Calu3 (cell line): ENCODE results near the gene GLT8D1. TPM values are rescaled to one million over a fixed set of nuclear protein-coding genes. Genes with fewer than 3 reads are reported as not detected.
"Not testable (repeated sequence)": the region's sequence is repeated elsewhere in the genome, so short reads cannot be mapped to it uniquely, and the experiment has no call there.

Source experiments
- BruUV-seq: library from RNA; stranded (reverse); fragments of 400-500 nt; replicated peaks from 2 replicates; lab custom pipeline; 2021; lab: Mats Ljungman, UMichigan
- CTCF ChIA-PET: fragments of 300-600 bp; sonication (Branson Sonifier 250); formaldehyde crosslinking; loops from one replicate; lab custom pipeline; 2022; ENCODE audit warnings: antibody characterized with exemption; lab: Charles Lee
- DNase-seq: peaks from one replicate; pipeline ENCODE4 v3.0.0; 2022
- H3K27ac Mint-ChIP-seq: one replicate; pipeline ENCODE4 v1.8.0; 2022; ENCODE audit warnings: mixed read lengths; ENCODE audit not compliant: unreplicated experiment
- H3K27me3 Mint-ChIP-seq: one replicate; pipeline ENCODE4 v1.8.0; 2022; ENCODE audit warnings: mixed read lengths; ENCODE audit not compliant: unreplicated experiment
- H3K36me3 Mint-ChIP-seq: one replicate; pipeline ENCODE4 v1.8.0; 2022; ENCODE audit warnings: mild to moderate bottlenecking, moderate library complexity, mixed read lengths; ENCODE audit not compliant: insufficient read depth, unreplicated experiment
- H3K4me1 Mint-ChIP-seq: one replicate; pipeline ENCODE4 v1.8.0; 2022; ENCODE audit warnings: mild to moderate bottlenecking, low read depth, mixed read lengths; ENCODE audit not compliant: unreplicated experiment
- H3K4me3 Mint-ChIP-seq: one replicate; pipeline ENCODE4 v1.8.0; 2022; ENCODE audit warnings: mild to moderate bottlenecking, low read depth, moderate library complexity, mixed read lengths; ENCODE audit not compliant: unreplicated experiment
- H3K9me3 Mint-ChIP-seq: one replicate; pipeline ENCODE4 v1.8.0; 2022; ENCODE audit warnings: low read depth, mixed read lengths; ENCODE audit not compliant: unreplicated experiment
- intact Hi-C: fragments of 100-400 bp; cut with micrococcal nuclease; formaldehyde crosslinking; loops from one replicate; pipeline ENCODE4 v1.10.0; 2022; ENCODE audit not compliant: unreplicated experiment
- total RNA-seq: library from RNA; stranded (reverse); gene quantifications from 2 replicates; pipeline ENCODE4 v1.2.3, GENCODE V29; 2022
- TF ChIP-seq, protein P1 (sequence below): fragments of 200-600 bp; IDR thresholded peaks from one replicate; pipeline ENCODE4 v1.8.0; 2022; ENCODE audit warnings: antibody characterized with exemption; ENCODE audit not compliant: unreplicated experiment

GLT8D1 gene
- total RNA-seq, 1 experiment from 2014 or later: 36.2 TPM

DNA sequence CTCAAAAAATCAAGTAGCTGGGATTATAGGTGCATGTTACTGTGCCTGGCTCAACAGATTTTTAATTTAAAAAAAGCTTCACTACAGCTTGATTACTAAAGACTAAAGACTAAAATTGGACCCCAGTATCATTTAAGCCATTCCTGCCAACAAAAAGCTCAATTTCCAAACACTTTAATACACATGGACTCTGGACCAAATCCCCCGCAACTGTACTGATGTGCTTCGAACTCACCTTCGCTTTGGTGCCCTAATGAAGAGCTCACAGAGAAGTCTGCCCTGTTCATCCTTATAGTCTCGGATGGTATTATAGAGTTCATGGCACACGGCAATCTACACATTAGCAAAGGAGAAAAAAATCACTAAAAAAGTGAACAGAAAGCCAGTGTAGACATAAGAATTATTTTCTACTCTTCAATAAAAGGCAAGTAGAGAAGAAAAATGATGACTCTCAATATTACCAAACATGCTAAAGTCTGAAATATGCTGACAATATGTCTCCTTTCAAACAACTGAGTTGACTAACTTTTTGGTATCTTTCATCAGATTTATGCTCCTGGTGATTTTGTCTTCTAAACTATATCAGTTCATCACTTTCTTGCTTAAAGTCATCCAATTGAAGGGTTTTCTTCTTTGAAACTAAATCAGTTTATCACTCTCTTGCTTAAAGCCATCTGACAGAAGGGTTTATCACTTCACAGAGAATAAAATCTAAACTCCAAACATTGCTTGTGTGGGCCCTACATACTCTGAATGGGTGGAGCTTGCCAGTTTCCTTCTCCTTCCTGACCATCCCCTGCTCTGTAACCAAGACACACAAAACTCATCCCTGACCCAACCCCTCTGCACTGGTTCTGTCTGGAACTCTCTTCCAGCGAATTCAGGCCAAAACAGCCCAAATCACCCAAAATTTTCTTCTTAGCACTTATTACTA, 27.1 kb downstream of the GLT8D1 start:
- DNase-seq: no peak
- TF ChIP-seq, protein P1, sequence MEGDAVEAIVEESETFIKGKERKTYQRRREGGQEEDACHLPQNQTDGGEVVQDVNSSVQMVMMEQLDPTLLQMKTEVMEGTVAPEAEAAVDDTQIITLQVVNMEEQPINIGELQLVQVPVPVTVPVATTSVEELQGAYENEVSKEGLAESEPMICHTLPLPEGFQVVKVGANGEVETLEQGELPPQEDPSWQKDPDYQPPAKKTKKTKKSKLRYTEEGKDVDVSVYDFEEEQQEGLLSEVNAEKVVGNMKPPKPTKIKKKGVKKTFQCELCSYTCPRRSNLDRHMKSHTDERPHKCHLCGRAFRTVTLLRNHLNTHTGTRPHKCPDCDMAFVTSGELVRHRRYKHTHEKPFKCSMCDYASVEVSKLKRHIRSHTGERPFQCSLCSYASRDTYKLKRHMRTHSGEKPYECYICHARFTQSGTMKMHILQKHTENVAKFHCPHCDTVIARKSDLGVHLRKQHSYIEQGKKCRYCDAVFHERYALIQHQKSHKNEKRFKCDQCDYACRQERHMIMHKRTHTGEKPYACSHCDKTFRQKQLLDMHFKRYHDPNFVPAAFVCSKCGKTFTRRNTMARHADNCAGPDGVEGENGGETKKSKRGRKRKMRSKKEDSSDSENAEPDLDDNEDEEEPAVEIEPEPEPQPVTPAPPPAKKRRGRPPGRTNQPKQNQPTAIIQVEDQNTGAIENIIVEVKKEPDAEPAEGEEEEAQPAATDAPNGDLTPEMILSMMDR: no peak
- H3K9me3 Mint-ChIP-seq: no peaks in the 10 kb centered on the region
- intact Hi-C loops: no loop called here
- peaks cover 31% of the 10 kb centered on the region for H3K4me1 Mint-ChIP-seq
- H3K4me3 Mint-ChIP-seq: no peak overlapping the region
- no TSS peak for BruUV-seq
- H3K27ac Mint-ChIP-seq: peak overlapping the region; percentile 79
- H3K36me3 Mint-ChIP-seq: peaks cover 41% of the 10 kb centered on the region
- CTCF ChIA-PET: interaction anchor here (1.1 to 1.6 kb wide), 3 partner anchors 8 to 126 kb away, joined by 3 to 5 read pairs (median 5); no protein-coding TSS in a partner anchor
- no peaks in the 10 kb centered on the region for H3K27me3 Mint-ChIP-seq

DNA sequence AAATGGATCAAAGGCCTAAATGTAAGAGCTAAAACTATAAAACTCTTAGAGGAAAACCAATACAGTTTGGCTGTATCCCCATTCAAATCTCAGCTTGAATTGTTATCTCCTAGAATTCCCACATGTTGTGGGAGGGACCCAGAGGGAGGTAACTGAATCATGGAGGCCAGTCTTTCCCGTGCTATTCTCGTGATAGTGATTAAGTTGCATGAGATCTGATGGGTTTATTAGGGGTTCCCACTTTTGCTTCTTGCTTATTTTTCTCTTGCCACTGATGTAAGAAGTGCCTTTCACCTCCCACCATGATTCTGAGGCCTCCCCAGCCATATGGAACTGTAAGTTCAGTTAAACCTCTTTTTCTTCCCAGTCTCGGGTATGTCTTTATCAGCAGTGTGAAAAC, 29.4 kb downstream of the GLT8D1 start:
- H3K9me3 Mint-ChIP-seq, BruUV-seq, H3K27ac Mint-ChIP-seq, CTCF ChIA-PET, DNase-seq, H3K4me3 Mint-ChIP-seq, intact Hi-C loops, H3K27me3 Mint-ChIP-seq: not testable (repeated sequence)
- peaks cover 43% of the 10 kb centered on the region for H3K36me3 Mint-ChIP-seq
- H3K4me1 Mint-ChIP-seq: peaks cover 30% of the 10 kb centered on the region

DNA sequence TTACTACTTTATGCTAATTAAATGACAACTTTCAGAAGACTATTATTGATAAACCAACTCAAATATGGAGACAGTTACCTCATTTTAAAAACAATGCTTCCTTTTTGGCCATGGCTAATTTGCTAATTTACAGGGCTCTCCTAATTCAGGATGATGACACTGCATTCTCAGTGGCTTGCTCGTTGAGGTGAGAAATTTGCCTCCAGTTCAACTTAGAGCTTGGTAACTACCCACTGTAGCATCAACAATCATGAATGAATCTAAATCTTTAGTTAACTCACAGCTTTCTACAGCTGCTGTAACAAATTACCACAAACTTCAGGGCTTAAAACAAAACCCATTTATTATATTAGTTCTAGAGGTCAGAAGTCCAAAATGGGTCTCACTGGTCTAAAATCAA, 33.9 kb downstream of the GLT8D1 start:
- intact Hi-C loops: no loop called here
- H3K4me3 Mint-ChIP-seq: no peak overlapping the region
- CTCF ChIA-PET: interaction anchor here (0.9 kb wide), 1 partner anchor 57 kb away, joined by 3 read pairs; no protein-coding TSS in a partner anchor
- H3K27ac Mint-ChIP-seq: peak overlapping the region; percentile 90
- DNase-seq: no peak
- H3K36me3 Mint-ChIP-seq: peaks cover 28% of the 10 kb centered on the region
- TF ChIP-seq, protein P1: no peak
- H3K4me1 Mint-ChIP-seq: peaks cover 24% of the 10 kb centered on the region
- H3K9me3 Mint-ChIP-seq: no peaks in the 10 kb centered on the region
- no TSS peak for BruUV-seq
- no peaks in the 10 kb centered on the region for H3K27me3 Mint-ChIP-seq

DNA sequence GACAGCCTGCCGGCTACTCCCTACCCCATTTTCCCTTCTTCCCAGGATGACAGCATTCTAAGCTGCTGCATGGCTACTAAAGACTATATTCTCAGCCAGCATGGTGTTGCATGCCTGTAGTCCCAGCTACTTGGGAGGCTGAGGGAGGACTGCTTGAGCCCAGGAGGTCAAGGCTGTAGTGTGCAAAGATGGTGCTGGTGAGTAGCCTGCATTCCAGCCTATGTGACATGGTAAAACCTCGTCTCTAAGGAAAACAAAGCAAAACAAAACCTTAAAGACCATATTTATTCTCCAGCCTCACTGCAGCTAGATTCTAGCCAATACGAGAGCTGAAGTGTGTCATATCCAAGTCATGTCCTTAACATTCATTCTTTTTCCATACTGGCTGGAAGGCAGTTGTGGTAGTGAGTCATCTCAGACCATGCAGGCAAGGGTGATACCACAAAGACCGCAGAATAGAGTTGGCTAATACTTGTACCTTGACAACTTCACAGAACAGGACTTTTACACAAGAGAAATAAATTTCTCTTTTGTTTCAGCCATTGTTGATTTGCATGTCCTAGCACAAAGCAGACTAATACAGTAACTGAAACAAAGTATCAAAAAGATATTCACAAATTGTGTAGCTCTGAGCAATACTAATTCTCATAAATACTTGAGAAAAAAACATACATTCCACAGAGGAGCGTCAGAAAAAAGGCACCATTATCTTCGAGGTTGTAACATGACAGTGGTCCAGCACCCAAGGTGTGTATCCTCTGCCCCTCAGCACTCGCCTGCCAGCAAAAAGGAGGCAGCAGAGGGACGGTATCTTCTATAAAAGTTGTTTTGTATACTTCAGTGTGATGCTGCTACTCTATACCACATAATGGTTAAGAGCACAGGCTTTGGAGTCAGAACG, 34.7 kb downstream of the GLT8D1 start:
- no peaks in the 10 kb centered on the region for H3K27me3 Mint-ChIP-seq
- CTCF ChIA-PET: interaction anchor here (1.2 kb wide), 1 partner anchor 9 kb away, joined by 5 read pairs; no protein-coding TSS in a partner anchor
- intact Hi-C loops: no loop called here
- no TSS peak for BruUV-seq
- H3K27ac Mint-ChIP-seq: peak overlapping the region; percentile 90
- H3K9me3 Mint-ChIP-seq: no peaks in the 10 kb centered on the region
- TF ChIP-seq, protein P1: no peak
- peak; percentile 77 for DNase-seq
- H3K4me1 Mint-ChIP-seq: peaks cover 24% of the 10 kb centered on the region
- peak overlapping the region; percentile 28 for H3K4me3 Mint-ChIP-seq
- peaks cover 30% of the 10 kb centered on the region for H3K36me3 Mint-ChIP-seq
